ENCODE results near the gene TLL2.

The TLL2 gene

DNA sequence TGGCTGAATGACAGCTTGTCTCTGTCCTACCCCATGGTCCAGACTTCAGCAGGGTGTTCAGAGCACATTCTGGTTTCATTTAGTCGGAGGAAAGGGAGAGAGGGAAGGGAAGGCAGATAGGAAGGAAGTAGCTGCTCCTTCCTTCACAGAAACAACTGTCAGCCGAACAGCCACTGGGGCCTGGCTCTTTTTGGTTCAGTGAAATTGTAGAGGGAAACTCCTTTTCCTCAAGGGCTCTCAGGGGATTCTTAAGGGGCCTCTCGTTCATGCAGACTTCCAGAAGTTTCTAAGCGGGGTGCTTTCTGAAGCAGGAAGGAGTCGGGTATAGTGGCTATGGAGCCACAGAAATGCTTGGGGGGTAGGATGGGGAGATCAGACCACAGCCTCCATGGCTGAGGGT, 56.4 kb downstream of the TLL2 start:
- Histone ChIP-seq H3K9me3 (ENCODE audit: control insufficient read depth, insufficient read depth, low read length) (peaks cover 5% of the 10 kb centered on the region), H3K9ac (ENCODE audit: low read depth, low read length) (no peak overlapping the region), H3K4me3 (ENCODE audit: low read depth, low read length) (no peak overlapping the region), H3K4me1 (ENCODE audit: control insufficient read depth, insufficient read depth, low read length) (peaks cover 6% of the 10 kb centered on the region), H3K27me3 (ENCODE audit: control insufficient read depth, insufficient read depth, low read length) (no peaks in the 10 kb centered on the region), H3K36me3 (ENCODE audit: control insufficient read depth, insufficient read depth, low read length) (no peaks in the 10 kb centered on the region)

DNA sequence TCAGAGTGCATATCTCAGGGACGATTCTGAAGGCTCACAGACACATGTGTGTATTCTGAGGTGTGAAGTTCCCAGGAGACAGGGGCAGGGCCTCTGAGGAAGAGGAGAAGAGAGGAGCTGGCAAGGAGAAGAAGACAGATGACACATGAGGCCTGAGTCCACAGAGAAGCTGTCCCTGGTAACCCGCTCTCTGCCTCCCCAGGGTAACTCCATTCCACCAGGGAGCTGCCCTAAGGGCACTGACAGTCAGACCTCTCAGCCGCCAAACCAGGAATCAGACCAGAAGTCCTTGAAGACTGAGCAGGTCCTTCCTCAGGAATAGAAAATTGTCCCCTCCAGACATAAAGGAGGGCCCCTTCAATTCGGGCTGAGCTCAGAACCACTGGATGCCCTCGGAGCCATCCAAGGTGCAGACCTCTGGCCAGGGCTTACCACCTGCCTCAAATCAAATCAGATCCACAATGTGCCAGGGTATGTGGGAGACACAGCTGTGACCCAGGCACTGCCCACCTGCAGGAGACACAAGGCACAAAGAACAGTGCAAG, 57.4 kb downstream of the TLL2 start:
- no peak overlapping the region for H3K9ac ChIP-seq (ENCODE audit: low read depth, low read length)
- peaks cover 5% of the 10 kb centered on the region for H3K9me3 ChIP-seq (ENCODE audit: control insufficient read depth, insufficient read depth, low read length)
- H3K4me1 ChIP-seq (ENCODE audit: control insufficient read depth, insufficient read depth, low read length), result peaks cover 15% of the 10 kb centered on the region
- H3K4me3 ChIP-seq (ENCODE audit: low read depth, low read length), result no peak overlapping the region
- H3K27me3 ChIP-seq (ENCODE audit: control insufficient read depth, insufficient read depth, low read length), result no peaks in the 10 kb centered on the region
- no peaks in the 10 kb centered on the region for H3K36me3 ChIP-seq (ENCODE audit: control insufficient read depth, insufficient read depth, low read length)

DNA sequence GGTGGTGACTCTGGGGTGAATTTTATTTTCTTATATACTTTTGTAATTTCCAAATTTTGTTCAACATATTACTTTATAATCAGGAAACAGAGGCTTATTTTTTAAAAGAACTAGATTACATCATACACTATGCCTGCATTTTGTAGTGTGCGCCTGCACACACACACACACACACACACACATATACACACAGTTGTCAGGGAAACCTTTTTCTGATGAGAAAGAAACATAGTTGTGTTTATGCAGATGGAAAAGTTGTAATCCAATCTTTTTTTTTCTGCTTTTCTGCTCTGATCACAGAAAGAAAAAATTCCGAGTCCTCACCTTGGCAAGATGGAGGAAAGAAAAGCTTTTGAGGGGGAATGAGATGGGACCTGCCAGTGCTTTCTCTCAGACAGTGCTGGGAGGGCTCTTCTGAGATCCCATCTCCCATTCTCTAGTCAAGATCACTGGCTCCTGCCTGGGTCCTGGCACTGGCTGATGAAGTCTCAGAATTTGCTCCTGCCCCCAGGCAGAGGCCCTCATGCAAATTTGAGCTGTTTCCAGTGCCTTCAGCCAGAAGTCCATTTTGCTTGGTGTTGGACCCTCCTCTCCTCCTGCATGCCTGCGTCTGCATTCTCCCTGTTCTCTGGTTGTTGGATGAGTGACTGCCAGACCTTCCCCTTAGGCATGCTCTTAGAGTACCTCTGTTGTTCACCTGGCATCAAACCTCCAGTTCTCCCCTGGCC, 59.7 kb downstream of the TLL2 start:
- no peak overlapping the region for H3K9ac ChIP-seq (ENCODE audit: low read depth, low read length)
- no peaks in the 10 kb centered on the region for H3K36me3 ChIP-seq (ENCODE audit: control insufficient read depth, insufficient read depth, low read length)
- no peaks in the 10 kb centered on the region for H3K27me3 ChIP-seq (ENCODE audit: control insufficient read depth, insufficient read depth, low read length)
- no peaks in the 10 kb centered on the region for H3K9me3 ChIP-seq (ENCODE audit: control insufficient read depth, insufficient read depth, low read length)
- no peak overlapping the region for H3K4me3 ChIP-seq (ENCODE audit: low read depth, low read length)
- H3K4me1 ChIP-seq (ENCODE audit: control insufficient read depth, insufficient read depth, low read length), result peaks cover 27% of the 10 kb centered on the region

DNA sequence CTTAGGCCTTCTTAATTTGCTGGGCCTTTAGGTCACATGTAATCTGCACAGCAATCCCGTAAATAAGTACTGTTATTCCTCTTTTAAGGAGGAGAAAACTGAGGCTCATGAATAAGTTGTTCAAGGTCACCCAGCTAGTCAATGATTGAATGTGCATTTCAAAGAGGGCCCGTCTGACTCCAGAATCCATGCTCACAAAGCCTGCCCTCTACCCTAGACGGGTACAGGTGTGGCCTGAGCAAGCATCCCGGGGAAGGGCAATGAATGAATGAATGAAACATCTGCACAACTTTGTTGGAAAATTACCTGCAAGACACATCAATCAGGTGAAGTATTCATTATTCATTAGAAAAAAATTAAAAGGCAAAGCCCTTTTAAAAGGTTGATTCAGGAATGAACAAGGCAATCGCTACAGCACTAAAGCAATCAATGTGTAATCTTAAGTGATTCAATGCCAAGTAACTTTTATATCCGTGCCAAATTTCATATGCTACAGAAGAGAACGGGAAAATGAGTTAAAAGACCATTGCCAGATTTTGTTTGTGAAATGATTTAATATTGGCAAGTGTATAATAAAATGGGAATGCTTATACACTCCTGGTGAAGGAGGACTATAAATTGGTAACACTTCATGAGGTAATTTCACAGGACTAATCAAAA, 61.1 kb downstream of the TLL2 start:
- no peak overlapping the region for H3K9ac ChIP-seq (ENCODE audit: low read depth, low read length)
- no peaks in the 10 kb centered on the region for H3K36me3 ChIP-seq (ENCODE audit: control insufficient read depth, insufficient read depth, low read length)
- no peak overlapping the region for H3K4me3 ChIP-seq (ENCODE audit: low read depth, low read length)
- no peaks in the 10 kb centered on the region for H3K27me3 ChIP-seq (ENCODE audit: control insufficient read depth, insufficient read depth, low read length)
- peaks cover 27% of the 10 kb centered on the region for H3K4me1 ChIP-seq (ENCODE audit: control insufficient read depth, insufficient read depth, low read length)
- no peaks in the 10 kb centered on the region for H3K9me3 ChIP-seq (ENCODE audit: control insufficient read depth, insufficient read depth, low read length)

DNA sequence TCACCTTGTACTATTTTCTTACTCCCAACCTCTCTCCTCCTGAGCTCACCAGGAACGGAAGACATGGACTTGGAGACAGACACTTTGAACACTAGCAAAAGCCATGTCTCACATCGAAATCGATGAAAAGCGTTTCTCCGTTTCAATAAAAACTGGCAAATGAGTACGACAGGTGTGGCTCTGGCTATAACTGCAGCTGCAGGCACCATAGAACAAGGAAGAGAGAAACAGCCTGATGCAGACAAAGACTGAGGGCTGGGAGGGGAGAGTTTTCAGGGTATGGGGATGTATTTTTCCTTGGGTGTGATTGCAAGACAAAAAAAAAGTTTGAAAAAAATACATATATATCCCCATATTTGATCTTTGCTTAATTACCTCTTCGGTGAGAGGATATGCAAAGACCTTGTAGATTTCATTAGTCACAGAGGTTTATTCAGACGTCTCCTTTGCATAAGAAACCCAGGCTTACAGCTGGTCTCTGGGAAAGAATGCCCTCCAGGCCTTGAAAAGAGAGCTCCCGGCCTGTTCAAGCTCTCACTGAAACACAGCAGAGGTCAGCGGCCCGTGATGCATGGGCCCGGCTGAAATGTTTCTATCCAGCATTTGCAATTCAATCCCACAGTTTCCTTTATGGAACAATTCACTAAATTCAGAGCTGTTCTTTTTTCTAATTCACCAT, 63.1 kb downstream of the TLL2 start:
- Histone ChIP-seq H3K36me3 (ENCODE audit: control insufficient read depth, insufficient read depth, low read length) (no peaks in the 10 kb centered on the region), H3K9ac (ENCODE audit: low read depth, low read length) (no peak overlapping the region), H3K4me3 (ENCODE audit: low read depth, low read length) (no peak overlapping the region), H3K27me3 (ENCODE audit: control insufficient read depth, insufficient read depth, low read length) (no peaks in the 10 kb centered on the region), H3K9me3 (ENCODE audit: control insufficient read depth, insufficient read depth, low read length) (no peaks in the 10 kb centered on the region), H3K4me1 (ENCODE audit: control insufficient read depth, insufficient read depth, low read length) (peaks cover 27% of the 10 kb centered on the region)

DNA sequence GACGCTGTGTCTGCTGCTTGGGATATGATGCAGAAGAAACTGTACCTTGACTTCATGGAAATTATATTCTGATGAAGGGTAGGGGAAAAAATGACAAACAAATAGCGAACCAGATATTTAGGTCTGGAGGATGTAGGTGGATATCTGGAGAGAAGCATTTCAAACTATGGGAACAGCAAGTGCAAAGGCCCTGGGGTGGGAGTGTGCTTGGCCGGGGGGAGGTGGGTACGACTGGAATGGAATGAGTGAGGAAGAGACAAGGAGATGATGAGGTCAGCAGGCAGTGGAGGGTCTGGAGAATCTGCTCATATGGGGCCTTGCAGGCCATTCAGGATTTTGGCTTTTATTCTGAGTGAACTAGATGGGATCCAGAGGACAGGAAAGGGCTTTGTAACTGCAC, 65.2 kb downstream of the TLL2 start:
- Histone ChIP-seq H3K36me3 (ENCODE audit: control insufficient read depth, insufficient read depth, low read length) (no peaks in the 10 kb centered on the region), H3K27me3 (ENCODE audit: control insufficient read depth, insufficient read depth, low read length) (no peaks in the 10 kb centered on the region), H3K9me3 (ENCODE audit: control insufficient read depth, insufficient read depth, low read length) (no peaks in the 10 kb centered on the region), H3K9ac (ENCODE audit: low read depth, low read length) (no peak overlapping the region), H3K4me1 (ENCODE audit: control insufficient read depth, insufficient read depth, low read length) (peaks cover 27% of the 10 kb centered on the region), H3K4me3 (ENCODE audit: low read depth, low read length) (no peak overlapping the region)

DNA sequence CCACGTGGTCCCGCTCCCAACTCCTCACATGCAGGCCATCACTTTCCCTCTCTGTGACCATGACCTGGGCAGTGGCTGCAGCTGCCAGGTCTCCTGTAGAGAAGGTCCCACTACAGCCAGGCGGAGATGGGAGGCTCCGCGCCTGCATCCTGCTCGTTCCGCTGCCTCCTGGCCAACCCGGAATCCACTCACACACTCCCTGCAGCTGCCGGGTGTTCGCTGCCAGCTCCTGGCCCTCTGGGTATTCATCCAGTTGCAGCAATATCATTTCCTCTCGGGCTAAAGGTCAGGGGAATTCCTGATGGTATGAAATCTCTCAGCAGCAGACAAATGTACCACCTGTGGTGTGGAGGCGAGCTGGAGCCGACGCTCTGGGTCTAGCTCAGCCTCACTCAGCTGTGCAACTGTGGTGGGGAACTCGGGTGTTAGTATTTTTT, 65.7 kb downstream of the TLL2 start:
- no peak overlapping the region for H3K9ac ChIP-seq (ENCODE audit: low read depth, low read length)

DNA sequence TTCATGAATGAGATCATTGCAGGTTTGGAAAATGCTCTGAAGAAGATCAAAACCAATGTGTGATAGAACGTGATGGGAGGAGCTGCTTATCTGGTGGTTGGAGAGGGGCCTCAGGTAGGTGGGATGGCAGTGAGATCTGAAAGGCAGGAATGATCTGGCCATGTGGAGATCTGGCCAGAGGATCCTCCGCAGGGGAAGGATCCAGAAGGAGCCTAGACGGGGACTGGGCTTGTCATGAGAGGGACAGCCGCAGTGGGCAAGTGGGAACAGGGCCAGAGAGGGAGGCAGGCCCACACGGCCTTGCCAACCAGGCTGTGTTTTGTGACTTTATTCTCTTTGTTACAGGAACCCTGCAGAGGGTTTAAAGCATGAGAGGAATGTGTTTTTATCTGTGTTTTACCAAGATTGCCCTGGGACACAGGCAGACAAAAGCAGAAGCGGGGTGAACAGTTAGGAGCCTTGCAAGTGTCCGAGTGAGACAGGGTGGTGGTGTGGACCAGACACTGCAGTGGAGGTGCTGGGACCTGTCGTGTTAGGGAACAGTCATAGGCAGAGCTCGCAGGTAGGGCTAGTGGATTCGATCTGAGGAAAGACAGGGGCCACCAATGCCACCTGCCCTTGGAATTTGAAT, 66.6 kb downstream of the TLL2 start:
- Histone ChIP-seq H3K27me3 (ENCODE audit: control insufficient read depth, insufficient read depth, low read length) (no peaks in the 10 kb centered on the region), H3K9me3 (ENCODE audit: control insufficient read depth, insufficient read depth, low read length) (no peaks in the 10 kb centered on the region), H3K4me3 (ENCODE audit: low read depth, low read length) (no peak overlapping the region), H3K36me3 (ENCODE audit: control insufficient read depth, insufficient read depth, low read length) (no peaks in the 10 kb centered on the region), H3K9ac (ENCODE audit: low read depth, low read length) (no peak overlapping the region), H3K4me1 (ENCODE audit: control insufficient read depth, insufficient read depth, low read length) (peaks cover 18% of the 10 kb centered on the region)

More for the DNA sequence above, 65.7 kb downstream of the TLL2 start:
- Histone ChIP-seq H3K4me1 (ENCODE audit: control insufficient read depth, insufficient read depth, low read length) (peaks cover 27% of the 10 kb centered on the region), H3K36me3 (ENCODE audit: control insufficient read depth, insufficient read depth, low read length) (no peaks in the 10 kb centered on the region), H3K27me3 (ENCODE audit: control insufficient read depth, insufficient read depth, low read length) (no peaks in the 10 kb centered on the region), H3K9me3 (ENCODE audit: control insufficient read depth, insufficient read depth, low read length) (no peaks in the 10 kb centered on the region), H3K4me3 (ENCODE audit: low read depth, low read length) (no peak overlapping the region)

DNA sequence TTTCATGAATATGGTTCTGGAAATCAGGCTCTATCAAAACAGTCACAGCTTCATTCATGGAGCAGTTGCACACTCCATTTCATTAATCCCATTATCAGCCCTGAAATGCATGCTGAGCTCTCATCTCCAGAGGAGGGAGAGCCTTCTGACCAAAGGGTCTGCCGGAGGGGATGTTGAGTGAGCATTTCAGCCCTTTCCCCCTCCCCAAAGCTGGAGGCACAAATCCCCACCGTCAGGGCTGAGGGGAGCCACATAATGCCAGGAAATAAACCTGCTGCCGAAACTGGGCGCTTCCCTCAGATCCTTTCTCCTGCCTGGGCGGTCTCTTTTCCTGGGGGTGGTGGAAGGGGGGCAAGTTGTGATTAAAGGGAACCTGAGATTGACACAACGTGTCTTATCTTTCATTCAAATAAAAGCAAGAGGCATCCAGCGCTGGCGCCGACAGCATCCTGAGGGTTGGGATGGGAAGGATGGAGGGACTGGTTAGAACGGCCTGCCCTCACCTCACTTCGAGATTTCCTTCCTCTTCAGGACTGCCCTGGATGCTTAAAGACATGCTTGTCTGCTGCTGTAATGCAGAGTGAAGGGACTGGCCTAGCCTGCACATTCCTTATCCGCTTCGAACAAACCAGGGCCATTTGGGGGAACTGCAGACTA, 71.6 kb downstream of the TLL2 start:
- Histone ChIP-seq H3K4me3 (ENCODE audit: low read depth, low read length) (no peak overlapping the region), H3K4me1 (ENCODE audit: control insufficient read depth, insufficient read depth, low read length) (peaks cover 6% of the 10 kb centered on the region), H3K27me3 (ENCODE audit: control insufficient read depth, insufficient read depth, low read length) (no peaks in the 10 kb centered on the region), H3K9me3 (ENCODE audit: control insufficient read depth, insufficient read depth, low read length) (no peaks in the 10 kb centered on the region), H3K9ac (ENCODE audit: low read depth, low read length) (no peak overlapping the region), H3K36me3 (ENCODE audit: control insufficient read depth, insufficient read depth, low read length) (no peaks in the 10 kb centered on the region)

DNA sequence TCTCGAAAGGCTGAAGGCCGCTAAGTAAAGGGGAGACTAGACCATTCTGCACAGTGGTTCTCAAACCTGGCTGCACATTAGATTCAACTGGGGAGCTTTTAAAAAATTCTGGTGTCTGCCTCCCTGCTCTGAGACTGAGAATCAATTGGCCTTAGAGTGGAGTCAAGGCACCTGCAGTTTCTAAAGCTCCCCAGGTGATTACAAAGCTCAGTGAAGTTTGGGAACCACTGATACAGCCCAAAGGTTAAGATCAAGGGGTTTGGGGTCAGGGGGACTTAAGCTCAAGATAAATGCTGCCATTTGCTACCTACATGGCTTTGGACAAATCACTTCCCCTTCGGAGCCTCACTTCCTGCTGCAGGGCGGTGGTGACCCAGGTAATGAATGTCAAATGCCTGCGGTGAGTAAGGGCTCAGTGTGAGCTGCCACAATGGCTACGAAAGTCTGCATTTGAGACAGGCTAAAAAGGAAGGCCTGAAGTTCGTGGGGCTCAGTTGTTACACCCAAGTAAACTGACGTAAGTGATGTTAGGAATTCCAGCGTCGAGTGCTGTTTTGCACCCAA, 72.3 kb downstream of the TLL2 start:
- Histone ChIP-seq H3K4me1 (ENCODE audit: control insufficient read depth, insufficient read depth, low read length) (peaks cover 6% of the 10 kb centered on the region), H3K9me3 (ENCODE audit: control insufficient read depth, insufficient read depth, low read length) (no peaks in the 10 kb centered on the region), H3K36me3 (ENCODE audit: control insufficient read depth, insufficient read depth, low read length) (no peaks in the 10 kb centered on the region), H3K27me3 (ENCODE audit: control insufficient read depth, insufficient read depth, low read length) (no peaks in the 10 kb centered on the region), H3K4me3 (ENCODE audit: low read depth, low read length) (no peak overlapping the region), H3K9ac (ENCODE audit: low read depth, low read length) (no peak overlapping the region)

All from iPS-15b (cell line).